ENCODE results near the gene BAG3. TPM values are rescaled to one million over a fixed set of nuclear protein-coding genes. Genes with fewer than 3 reads are reported as not detected.

The BAG3 gene
- total RNA-seq, 6 experiments from 2014 or later, result 97.2 to 108 (median 101) TPM

GRCh38 chr10:119640875-119641526 is 10.2 kb upstream of the BAG3 start:
- no peak overlapping the region for H3K27ac Mint-ChIP-seq
- H3K27me3 Mint-ChIP-seq (ENCODE audit: insufficient read depth), result no peaks in the 10 kb centered on the region; the same call in none of the 2 replicates
- H3K9me3 Mint-ChIP-seq, result peaks cover 15% of the 10 kb centered on the region
- H3K36me3 Mint-ChIP-seq (ENCODE audit: low read depth), result 0 out of 2 replicates have a peak, but pooled peaks cover 4% of the 10 kb centered on the region
- TF ChIP-seq CTCF (IDR thresholded peaks at IDR 0.05), result no peak
- H3K4me1 Mint-ChIP-seq (ENCODE audit: low read depth), result peaks cover 10% of the 10 kb centered on the region
- no peak for DNase-seq
- H3K4me3 Mint-ChIP-seq, result no peak overlapping the region

- no peak for DNase-seq
- H3K27ac Mint-ChIP-seq, result no peak overlapping the region
- no peak overlapping the region for H3K4me3 Mint-ChIP-seq
- H3K27me3 Mint-ChIP-seq (ENCODE audit: insufficient read depth), result no peaks in the 10 kb centered on the region; the same call in none of the 2 replicates
- 0 out of 2 replicates have a peak, but pooled peaks cover 4% of the 10 kb centered on the region for H3K36me3 Mint-ChIP-seq (ENCODE audit: low read depth)
- TF ChIP-seq CTCF (IDR thresholded peaks at IDR 0.05), result no peak
- H3K4me1 Mint-ChIP-seq (ENCODE audit: low read depth), result peaks cover 10% of the 10 kb centered on the region
- peaks cover 17% of the 10 kb centered on the region for H3K9me3 Mint-ChIP-seq
Observed at GRCh38 chr10:119642556-119643111, 8.5 kb upstream of the BAG3 start.

- DNase-seq, result peak; percentile 32
- Mint-ChIP-seq H3K4me1 (ENCODE audit: low read depth) (peaks cover 10% of the 10 kb centered on the region), H3K9me3 (peaks cover 17% of the 10 kb centered on the region), H3K4me3 (no peak overlapping the region), H3K27me3 (ENCODE audit: insufficient read depth) (no peaks in the 10 kb centered on the region; the same call in none of the 2 replicates), H3K27ac (no peak overlapping the region), H3K36me3 (ENCODE audit: low read depth) (0 out of 2 replicates have a peak, but pooled peaks cover 4% of the 10 kb centered on the region)
- TF ChIP-seq CTCF (IDR thresholded peaks at IDR 0.05), result no peak; the same call in 1 of the 2 replicates
Observed at GRCh38 chr10:119643306-119644204, 7.6 kb upstream of the BAG3 start.

- DNase-seq, result no peak
- TF ChIP-seq CTCF (IDR thresholded peaks at IDR 0.05), result no peak; the same call in 1 of the 2 replicates
- H3K36me3 Mint-ChIP-seq (ENCODE audit: low read depth), result 0 out of 2 replicates have a peak, but pooled peaks cover 4% of the 10 kb centered on the region
- H3K27ac Mint-ChIP-seq, result no peak overlapping the region
- no peaks in the 10 kb centered on the region; the same call in none of the 2 replicates for H3K27me3 Mint-ChIP-seq (ENCODE audit: insufficient read depth)
- H3K4me3 Mint-ChIP-seq, result no peak overlapping the region
- peaks cover 17% of the 10 kb centered on the region for H3K9me3 Mint-ChIP-seq
- peaks cover 10% of the 10 kb centered on the region for H3K4me1 Mint-ChIP-seq (ENCODE audit: low read depth)
Observed at GRCh38 chr10:119644205-119644814, 6.9 kb upstream of the BAG3 start.

GRCh38 chr10:119644994-119645393 is 6.2 kb upstream of the BAG3 start:
- peaks cover 10% of the 10 kb centered on the region for H3K4me1 Mint-ChIP-seq (ENCODE audit: low read depth)
- no peak overlapping the region for H3K27ac Mint-ChIP-seq
- DNase-seq, result no peak
- H3K4me3 Mint-ChIP-seq, result no peak overlapping the region
- TF ChIP-seq CTCF (IDR thresholded peaks at IDR 0.05), result no peak
- H3K36me3 Mint-ChIP-seq (ENCODE audit: low read depth), result 0 out of 2 replicates have a peak, but pooled peaks cover 4% of the 10 kb centered on the region
- no peaks in the 10 kb centered on the region; the same call in none of the 2 replicates for H3K27me3 Mint-ChIP-seq (ENCODE audit: insufficient read depth)
- peaks cover 17% of the 10 kb centered on the region for H3K9me3 Mint-ChIP-seq
